Globus pallidus (tissue), 1 donor: ENCODE data around the gene GGACT.
A peak's percentile ranks its signal among the peaks of the same experiment; 100 is the strongest.
"Not testable (repeated sequence)": the region's sequence is repeated elsewhere in the genome, so short reads cannot be mapped to it uniquely, and the experiment has no call there.

Source experiments
- DNase-seq: peaks from one replicate; pipeline ENCODE4 v3.0.0-alpha.2; 2015; ENCODE audit warnings: low spot score

GGACT gene

DNA sequence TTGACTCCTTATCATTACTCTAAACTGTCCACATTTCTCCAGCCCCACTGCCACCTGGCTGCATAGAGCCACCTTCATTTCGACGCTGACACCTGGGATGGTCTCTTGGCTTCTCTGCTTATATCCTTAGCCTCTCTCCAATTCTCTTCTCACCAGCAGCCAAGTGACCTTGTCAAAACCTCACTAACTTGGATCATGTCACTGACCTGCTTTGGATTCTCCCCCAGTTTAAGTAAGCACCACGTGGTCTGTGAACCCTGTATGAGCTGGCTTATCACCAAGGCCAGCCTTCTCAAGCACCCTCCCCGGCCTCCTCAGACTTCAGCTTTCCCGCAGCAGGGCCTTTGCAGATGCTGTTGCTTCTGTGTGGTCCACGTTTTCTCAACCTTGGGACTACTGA lies 12.3 kb upstream of the GGACT start:
- no peak for DNase-seq

- DNase-seq: no peak
Observed at GRCh38 chr13:100600461-100600860, 11.9 kb upstream of the GGACT start.

- no peak for DNase-seq
Observed at GRCh38 chr13:100597253-100597652, 8.7 kb upstream of the GGACT start.

DNA sequence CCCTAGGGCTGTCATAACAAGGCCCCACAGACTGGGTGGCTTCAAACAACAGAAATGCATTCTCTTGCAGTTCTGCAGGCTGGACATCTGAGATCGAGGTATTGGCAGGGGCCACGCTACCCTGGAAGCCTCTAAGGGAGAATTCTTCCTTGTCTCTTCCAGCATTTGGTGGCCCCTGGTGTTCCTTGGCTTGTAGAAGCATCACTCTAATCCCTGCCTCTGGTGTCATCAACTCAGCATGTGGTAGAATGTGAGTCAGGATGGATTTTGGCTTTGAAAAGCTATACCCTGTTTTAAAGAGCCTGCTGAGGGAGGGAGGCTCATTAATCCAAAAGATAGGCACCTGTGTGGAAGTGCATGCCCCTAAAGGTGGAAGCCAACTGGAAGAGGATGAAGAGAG lies 7.9 kb upstream of the GGACT start:
- no peak for DNase-seq

DNA sequence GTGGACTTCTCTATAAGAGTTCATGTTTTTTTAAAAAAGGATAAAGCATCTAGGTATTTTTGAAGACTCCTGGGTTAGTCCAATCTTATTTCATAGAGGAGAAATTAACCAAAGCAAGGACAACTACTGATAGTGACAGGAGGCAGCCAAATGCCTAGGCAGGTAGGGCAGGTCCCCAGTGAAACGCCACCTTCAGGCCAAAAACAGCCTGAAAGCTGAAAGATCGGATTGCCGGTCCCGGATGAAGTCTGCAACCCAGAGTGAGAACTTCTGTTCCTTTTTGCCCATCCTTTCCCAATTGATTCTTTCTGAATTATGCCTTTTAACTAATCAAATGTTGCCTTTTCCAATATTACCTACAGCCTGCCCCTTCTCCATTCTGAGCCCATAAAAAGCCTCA lies 6.1 kb upstream of the GGACT start:
- DNase-seq: no peak

DNA sequence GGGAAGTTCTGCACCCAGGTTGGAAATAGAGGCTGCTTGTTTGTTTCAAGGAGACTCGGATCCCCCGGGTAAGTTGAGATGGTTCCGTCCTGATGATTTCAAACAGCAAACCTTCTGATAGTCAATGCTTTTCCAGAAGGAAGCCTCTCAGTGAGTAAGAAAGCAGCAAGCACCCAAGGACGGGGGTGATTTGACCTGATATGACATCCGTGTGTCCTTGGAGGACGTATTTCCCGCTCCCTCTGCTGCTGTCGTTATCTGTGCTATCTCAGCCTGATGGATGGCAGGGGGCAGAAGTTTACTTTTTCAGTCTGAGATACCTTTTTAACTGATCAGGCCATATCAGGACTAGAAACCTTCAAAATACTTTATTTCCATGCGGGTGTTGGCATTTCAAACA lies 5.7 kb upstream of the GGACT start:
- no peak for DNase-seq

- DNase-seq: no peak
Observed at GRCh38 chr13:100589178-100589725, 663 bp upstream of the GGACT start.

DNA sequence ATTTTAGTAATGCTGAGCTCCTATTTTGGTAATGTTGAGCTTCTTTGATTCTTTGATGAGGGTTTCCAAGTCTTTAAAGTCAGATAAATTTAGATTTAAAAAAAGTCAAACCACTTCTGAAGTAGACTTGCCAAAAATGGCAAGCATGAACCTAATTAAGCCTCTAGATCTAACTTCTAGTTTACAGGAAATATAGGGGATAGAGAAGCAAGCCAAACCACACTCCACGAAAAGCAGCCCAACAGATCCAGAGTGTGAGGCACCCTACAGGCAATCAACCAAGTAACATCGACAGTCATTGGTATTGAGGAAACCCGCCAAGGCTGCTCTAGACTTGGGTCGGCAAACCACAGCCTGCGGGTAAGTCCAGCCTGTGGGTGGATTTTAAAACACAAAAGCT lies 3.7 kb downstream of the GGACT start:
- DNase-seq: no peak

GRCh38 chr13:100581504-100581903 lies 7.1 kb downstream of the GGACT start:
- DNase-seq: no peak

GRCh38 chr13:100581030-100581429 lies 7.6 kb downstream of the GGACT start:
- no peak for DNase-seq

DNA sequence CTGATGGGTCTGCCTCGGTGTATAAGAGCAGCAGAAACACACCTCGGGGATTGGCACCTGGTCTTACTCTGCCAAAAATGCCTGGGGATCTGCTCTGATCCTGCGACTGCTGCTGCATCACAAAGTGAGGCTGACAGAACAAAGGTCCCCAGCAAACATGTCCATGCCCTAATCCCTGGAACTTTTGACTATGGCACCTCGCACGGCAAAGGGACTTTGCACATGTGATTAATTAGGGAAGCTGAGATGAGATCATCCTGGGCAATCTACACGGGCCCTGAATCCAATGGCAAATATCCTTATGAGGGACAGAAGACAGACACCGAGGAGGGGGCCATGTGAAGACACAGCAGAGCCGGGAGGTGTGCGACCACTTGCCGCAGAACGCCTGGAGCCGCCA lies 8.5 kb downstream of the GGACT start:
- DNase-seq: no peak

GRCh38 chr13:100577239-100577638 lies 11.3 kb downstream of the GGACT start:
- not testable (repeated sequence) for DNase-seq

DNA sequence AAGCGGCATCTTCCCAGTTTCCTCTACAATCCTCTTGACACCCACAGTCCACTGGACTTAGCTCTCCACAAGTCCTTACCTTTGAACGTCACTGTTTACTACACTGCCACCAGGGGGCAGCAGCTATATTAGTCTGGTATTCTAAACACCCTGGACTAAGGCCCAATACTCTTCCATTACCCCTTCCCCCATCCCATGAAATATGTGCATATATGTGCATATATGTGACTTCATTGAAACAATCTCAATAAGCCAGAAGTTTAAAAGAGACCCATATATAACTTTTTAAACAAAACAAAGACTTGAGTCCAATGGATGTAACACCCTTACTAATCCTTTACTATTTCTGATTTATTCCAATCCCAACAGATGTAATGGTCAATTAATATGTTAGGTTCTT lies 15.5 kb downstream of the GGACT start:
- DNase-seq: peak; percentile 79

DNA sequence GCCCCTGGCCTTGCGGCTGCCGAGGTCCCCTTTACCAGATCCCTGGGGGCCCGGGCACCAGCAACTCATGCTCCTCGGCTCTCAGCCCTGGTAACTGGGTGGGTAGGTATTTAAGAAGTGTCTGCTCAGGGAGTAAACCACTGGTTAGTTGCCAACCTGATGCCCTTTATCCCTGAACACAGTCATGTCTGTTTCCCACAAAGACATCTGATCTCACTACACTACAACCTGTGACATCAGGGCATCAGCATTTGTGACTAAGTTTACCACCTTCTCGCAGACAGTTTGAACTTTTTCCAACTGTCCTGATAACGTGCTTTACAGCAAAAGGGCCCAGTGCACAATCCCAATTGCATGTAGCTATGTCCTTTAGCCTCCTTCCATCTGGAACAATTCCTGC lies 22.0 kb downstream of the GGACT start:
- no peak for DNase-seq

GRCh38 chr13:100565286-100565685 lies 23.3 kb downstream of the GGACT start:
- no peak for DNase-seq

- DNase-seq: no peak
Observed at GRCh38 chr13:100564444-100565223, 24.0 kb downstream of the GGACT start.

DNA sequence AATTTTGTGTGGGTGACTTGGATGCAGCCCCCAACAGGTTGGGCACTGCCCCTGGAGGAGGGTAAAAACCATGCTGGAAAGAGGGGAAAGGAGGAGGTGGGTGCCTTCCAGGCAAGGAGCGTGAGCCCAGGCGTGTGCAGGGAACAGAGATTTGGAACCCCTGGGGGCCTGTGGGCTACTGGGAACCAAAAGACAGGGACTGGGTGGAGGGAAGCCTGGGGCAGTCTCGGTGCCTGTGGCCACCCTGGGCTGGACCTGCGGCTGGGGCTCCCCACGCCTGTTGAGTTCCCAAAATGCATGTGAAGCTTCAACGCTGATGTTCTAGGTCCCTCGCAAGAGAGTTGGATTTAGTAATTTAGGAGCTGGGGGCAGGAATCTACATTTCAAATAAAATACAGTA lies 24.8 kb downstream of the GGACT start:
- DNase-seq: no peak

DNA sequence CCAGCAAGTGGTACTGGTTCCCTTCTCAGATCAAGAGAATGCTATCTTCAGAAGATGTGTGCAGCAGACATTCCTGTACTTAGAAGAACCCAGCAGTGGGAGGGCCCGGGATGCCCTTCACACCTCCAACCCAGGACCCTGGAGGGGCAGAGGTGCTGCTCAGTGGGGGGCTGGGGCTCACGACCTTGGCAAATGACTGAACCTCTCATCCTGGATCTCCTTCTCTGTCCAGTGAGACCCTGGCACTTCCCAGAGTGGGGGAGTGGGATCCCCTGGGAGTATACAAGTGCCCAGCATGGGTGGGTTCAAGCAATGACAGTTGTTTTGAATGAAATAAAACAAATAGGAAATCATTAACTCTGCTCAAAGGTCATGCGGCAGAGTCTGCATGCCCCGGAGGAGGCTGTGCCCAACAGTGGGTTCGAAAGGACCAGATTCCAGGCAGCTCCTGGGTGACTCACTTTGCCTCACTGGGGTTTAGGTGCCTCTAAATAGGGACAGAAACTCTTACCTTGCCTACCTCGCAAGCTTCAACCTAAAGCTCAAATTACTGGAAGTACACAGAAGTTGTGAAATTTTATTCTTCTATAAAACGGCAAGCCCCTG lies 26.9 kb downstream of the GGACT start:
- no peak for DNase-seq

DNA sequence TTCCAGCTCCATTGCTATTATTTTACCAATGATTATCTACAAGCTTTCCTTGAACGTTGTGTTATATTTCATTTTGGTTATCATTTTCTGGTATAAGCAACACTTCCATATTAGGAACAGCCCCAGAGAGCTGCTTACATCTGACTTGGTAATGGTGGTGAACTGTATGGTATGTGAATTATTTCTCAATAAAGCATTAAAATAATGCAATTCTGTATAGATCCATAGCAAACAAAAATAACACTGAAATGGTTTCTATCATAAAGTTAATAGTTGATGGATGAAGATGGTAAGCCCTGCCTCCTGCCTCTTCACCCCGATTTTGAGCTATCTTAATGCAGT lies 27.5 kb downstream of the GGACT start:
- no peak for DNase-seq

- DNase-seq: peak; percentile 36
Observed at GRCh38 chr13:100560498-100561157, 28.0 kb downstream of the GGACT start.

- no peak for DNase-seq
Observed at GRCh38 chr13:100559886-100560285, 28.7 kb downstream of the GGACT start.

GRCh38 chr13:100552755-100553154 lies 35.8 kb downstream of the GGACT start:
- DNase-seq: no peak

DNA sequence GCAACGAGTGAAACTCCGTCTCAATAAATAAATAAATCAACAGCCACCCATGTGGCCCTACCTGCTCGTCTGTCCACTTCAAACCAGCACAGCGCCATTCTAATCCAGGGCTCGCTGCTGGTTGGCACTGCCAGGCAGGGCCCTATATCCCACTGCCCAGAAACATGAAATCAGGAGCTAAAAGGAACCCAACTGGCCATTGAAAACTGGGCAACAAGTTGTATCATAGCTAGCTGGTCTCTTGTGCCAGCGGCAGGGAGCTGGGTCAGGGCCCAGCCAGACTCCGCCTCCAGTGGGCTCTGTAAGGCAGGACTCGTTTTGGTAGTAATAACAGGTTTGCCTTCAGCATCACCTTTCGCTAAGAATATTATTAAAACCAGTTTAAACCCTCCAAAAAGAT lies 39.3 kb downstream of the GGACT start:
- DNase-seq: peak; percentile 31
